Heart left ventricle (tissue), 16 donors: ENCODE data around the gene PDGFC. TPM values are rescaled to one million over a fixed set of nuclear protein-coding genes. Genes with fewer than 3 reads are reported as not detected.
A peak's percentile ranks its signal among the peaks of the same experiment; 100 is the strongest.

Source experiments
- ATAC-seq, 4 donors: fragments of 200-7000 bp; cut with Tn5 transposase; one replicate each; pipeline ENCODE4 v1.9.1; 2020 to 2022; ENCODE audit warnings: moderate library complexity in 4 of 4, mild to moderate bottlenecking in 3 of 4, moderate number of reproducible peaks in 1 of 4
- DNase-seq, 5 donors: peaks; one replicate each; pipeline ENCODE4 v3.0.0-alpha.2; 2020
- H3K27ac ChIP-seq, 12 donors: fragments of 200-600 bp; sonication (generic) in 4 of 12; one replicate each; pipeline versions ENCODE4 v1.5.0 to v1.8.0; 2016 to 2022; ENCODE audit warnings: mild to moderate bottlenecking in 2 of 12
- H3K27me3 ChIP-seq, 9 donors: fragments of 200-600 bp; sonication (generic) in 2 of 9; one replicate each; pipeline versions ENCODE4 v1.5.1 to v1.8.0; 2016 to 2022; ENCODE audit warnings: mild to moderate bottlenecking in 3 of 9
- H3K36me3 ChIP-seq, 9 donors: fragments of 200-600 bp; sonication (generic) in 2 of 9; one replicate each; pipeline versions ENCODE4 v1.5.0 to v1.8.0; 2018 to 2022; ENCODE audit warnings: mild to moderate bottlenecking in 2 of 9
- H3K4me1 ChIP-seq, 12 donors: fragments of 200-600 bp; sonication (generic) in 4 of 12; one replicate each; pipeline versions ENCODE4 v1.5.0 to v1.8.0; 2016 to 2022; ENCODE audit warnings: mild to moderate bottlenecking in 3 of 12
- H3K4me3 ChIP-seq, 12 donors: fragments of 200-600 bp; sonication (generic) in 4 of 12; one replicate each; pipeline versions ENCODE4 v1.5.0 to v1.8.0; 2017 to 2022; ENCODE audit warnings: mild to moderate bottlenecking in 9 of 12, moderate library complexity in 4 of 12
- H3K9me3 ChIP-seq, 12 donors: fragments of 200-600 bp; sonication (generic) in 4 of 12; one replicate each; pipeline versions ENCODE4 v1.5.0 to v1.8.0; 2016 to 2022; ENCODE audit warnings: mild to moderate bottlenecking in 1 of 12
- CTCF ChIP-seq, 12 donors: fragments of 200-600 bp; sonication (generic) in 4 of 12; IDR thresholded peaks; one replicate each; pipeline versions ENCODE4 v1.5.0 to v1.8.0; 2018 to 2022; ENCODE audit warnings: antibody characterized with exemption in 12 of 12, mild to moderate bottlenecking in 5 of 12
- POLR2A ChIP-seq, 2 donors: fragments of 450-650 bp; IDR thresholded peaks; one replicate each; pipeline ENCODE4 v1.6.1; 2017; ENCODE audit warnings: antibody characterized with exemption in 2 of 2, mild to moderate bottlenecking in 2 of 2, moderate library complexity in 2 of 2
- WGBS, 4 donors: extraction: QIAGEN DNeasy Blood & Tissue Kit in 2 of 4; methylation state at CpG; one replicate each; pipeline versions ENCODE4 v1.1.5 to v1.1.7; 2013 to 2018; 5-methylcytosine and 5-hydroxymethylcytosine counted together
- intact Hi-C, 10 donors: fragments of 100-400 bp; cut with DNase I; formaldehyde crosslinking; loops; one replicate each; pipeline versions ENCODE4 v1.11.1 to v1.14.2; 2022
- polyA plus RNA-seq, 2 donors: library from polyadenylated mRNA; stranded (reverse); fragments of 200-250 nt; gene quantifications; one replicate each; pipeline ENCODE4 v1.2.3, GENCODE V29; 2013
- total RNA-seq, 9 donors: library from RNA; depleted of rRNA in 2 of 9; stranded (reverse); fragments of >200 nt in 2 of 9; fragmentation: NEBNext Ultra II Directional in 3 of 9; extraction: Animal tissue kit (Norgen Biotek cat#: 25700) in 3 of 9; gene quantifications; one replicate each; pipeline versions ENCODE4 v1.1.0 to v1.2.4, GENCODE V29; 2016 to 2023
- donor health status: ischemic (EF 13 %, LVEDD 7.1; RV severe dilation, severe dysfunction).
- donor health status: healthy with polysubstance abuse.
- donor health status: DM: no; HTN: yes; CAD: no.
- donor health status: DM: no; HTN: no; CAD: no.
- donor health status: ischemic (EF 25% LVEDD 6.9; RV normal size, moderate dysfunction).
- donor health status: ischemic (EF 25% LVEDD 5.7; RV mildly dilated, moderate dysfunction).
- donor health status: healthy.
- donor health status: DM: yes; HTN: yes; CAD: no.
- donor health status: ischemic (EF 35%, LVEDD 5.7; RV mildly dilated, moderate dysfunction).
- donor health status: nonischemic (EF 11% LVEDD 7.7; RV severe dilation, severe dysfunction).
- donor health status: DM: yes; HTN: yes; CAD: no.
- donor health status: PGD.
- donor health status: ischemic (EF 29% LVEDD 5.4; RV normal size, mild dysfunction).
- donor health status: nonischemic (EF 23%, LVEDD 6.1; RV moderate dilation, normal function).

The PDGFC gene
- total and polyA plus RNA-seq, 11 donors = 2.5 to 29.6 (median 12.2) TPM

- Histone ChIP-seq H3K4me3 (no peak overlapping the region), H3K27me3 (no peaks in the 10 kb centered on the region), H3K36me3 (no peaks in the 10 kb centered on the region), H3K27ac (peak overlapping the region in 1 of 12 donors; percentile 34), H3K9me3 (peaks cover 0 to 4% (median 0%) of the 10 kb centered on the region in 12 donors), H3K4me1 (peaks cover 0 to 16% (median 2%) of the 10 kb centered on the region in 12 donors)
- intact Hi-C loops = no loop called here
- peak; percentile 8 to 59 (median 41) for DNase-seq
- peak; percentile 59 to 79 (median 59) for ATAC-seq
- TF ChIP-seq POLR2A (IDR thresholded peaks at IDR 0.05) = no peak
- no peak for TF ChIP-seq CTCF (IDR thresholded peaks at IDR 0.05)
- WGBS, 4 donors = 76 to 84% (median 80%) methylated on average over 8 of the region's 8 CpGs
Observed at GRCh38 chr4:156889616-156890594, 81.7 kb downstream of the PDGFC start.

GRCh38 chr4:156888762-156889161 is 82.8 kb downstream of the PDGFC start:
- intact Hi-C loops = no loop called here
- peaks cover 0 to 16% (median 2%) of the 10 kb centered on the region in 12 donors for H3K4me1 ChIP-seq
- no peak for TF ChIP-seq POLR2A (IDR thresholded peaks at IDR 0.05)
- TF ChIP-seq CTCF (IDR thresholded peaks at IDR 0.05) = no peak
- DNase-seq (no peak), ATAC-seq (no peak)
- 84 to 89% (median 87%) methylated on average over 3 of the region's 3 CpGs for WGBS, 4 donors
- no peaks in the 10 kb centered on the region for H3K27me3 ChIP-seq
- no peaks in the 10 kb centered on the region for H3K36me3 ChIP-seq
- H3K4me3 ChIP-seq = no peak overlapping the region
- H3K9me3 ChIP-seq = peaks cover 0 to 4% (median 0%) of the 10 kb centered on the region in 12 donors
- no peak overlapping the region for H3K27ac ChIP-seq

- Histone ChIP-seq H3K36me3 (no peaks in the 10 kb centered on the region), H3K27ac (no peak overlapping the region), H3K9me3 (peaks cover 0 to 4% (median 0%) of the 10 kb centered on the region in 12 donors), H3K4me1 (peaks cover 0 to 12% (median 0%) of the 10 kb centered on the region in 12 donors), H3K27me3 (no peaks in the 10 kb centered on the region), H3K4me3 (no peak overlapping the region)
- TF ChIP-seq CTCF (IDR thresholded peaks at IDR 0.05) = no peak
- no peak for TF ChIP-seq POLR2A (IDR thresholded peaks at IDR 0.05)
- ATAC-seq (no peak), DNase-seq (no peak)
- intact Hi-C loops = no loop called here
- WGBS, 4 donors = 73 to 82% (median 75%) methylated on average over 2 of the region's 2 CpGs
Observed at GRCh38 chr4:156886481-156886880, 85.1 kb downstream of the PDGFC start.

- TF ChIP-seq POLR2A (IDR thresholded peaks at IDR 0.05) = no peak
- TF ChIP-seq CTCF (IDR thresholded peaks at IDR 0.05) = no peak
- ATAC-seq = no peak
- 83 to 100% (median 88%) methylated on average over 1 of the region's 1 CpG for whole genome bisulfite sequencing, 4 donors
Observed at GRCh38 chr4:156885374-156885773, 86.2 kb downstream of the PDGFC start.

More at GRCh38 chr4:156885374-156885773, 86.2 kb downstream of the PDGFC start:
- Histone ChIP-seq H3K27me3 (no peaks in the 10 kb centered on the region), H3K36me3 (no peaks in the 10 kb centered on the region), H3K9me3 (peaks cover 0 to 4% (median 0%) of the 10 kb centered on the region in 12 donors), H3K4me3 (no peak overlapping the region), H3K4me1 (peaks cover 0 to 12% (median 0%) of the 10 kb centered on the region in 12 donors), H3K27ac (no peak overlapping the region)
- no peak for DNase-seq
- intact Hi-C loops = no loop called here
